HG03139 (cell line): Measurements from ENCODE around the gene MOB3A.

ENCODE experiments used
- ATAC-seq: cut with Tn5 transposase; IDR thresholded peaks from one replicate; pipeline ENCODE4 v1.9.1; 2021; ENCODE audit not compliant: unreplicated experiment

MOB3A gene

GRCh38 chr19:2083174-2083854, 12.8 kb downstream of the MOB3A start:
- no peak for ATAC-seq

GRCh38 chr19:2081873-2082810, 14.0 kb downstream of the MOB3A start:
- no peak for ATAC-seq

DNA sequence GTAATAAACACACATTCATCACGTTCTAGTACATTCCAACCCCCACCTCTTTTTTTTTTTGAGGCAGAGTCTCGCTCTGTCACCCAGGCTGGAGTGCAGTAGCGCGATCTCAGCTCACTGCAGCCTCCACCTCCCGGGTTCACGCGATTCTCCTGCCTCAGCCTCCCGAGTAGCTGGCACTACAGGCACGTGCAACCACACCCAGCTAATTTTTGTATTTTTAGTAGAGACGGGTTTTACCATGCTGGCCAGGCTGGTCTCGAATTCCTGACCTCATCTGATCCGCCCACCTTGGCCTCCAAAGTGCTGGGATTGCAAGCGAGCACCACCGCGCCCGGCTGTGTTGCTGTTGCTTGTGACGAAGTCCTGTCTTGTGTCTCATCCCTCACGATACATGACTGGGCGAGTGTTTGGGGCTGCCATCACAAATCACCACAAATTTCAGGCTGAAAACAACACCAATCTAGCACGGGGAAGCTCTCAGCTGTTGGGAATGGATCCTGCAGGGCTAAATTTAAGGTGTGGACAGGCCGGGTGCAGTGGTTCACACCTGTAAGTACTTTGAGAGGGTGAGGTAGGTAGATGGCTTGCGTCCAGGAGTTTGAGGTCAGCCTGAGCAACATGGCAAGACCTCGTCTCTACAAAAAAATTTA, 15.7 kb downstream of the MOB3A start:
- no peak for ATAC-seq

DNA sequence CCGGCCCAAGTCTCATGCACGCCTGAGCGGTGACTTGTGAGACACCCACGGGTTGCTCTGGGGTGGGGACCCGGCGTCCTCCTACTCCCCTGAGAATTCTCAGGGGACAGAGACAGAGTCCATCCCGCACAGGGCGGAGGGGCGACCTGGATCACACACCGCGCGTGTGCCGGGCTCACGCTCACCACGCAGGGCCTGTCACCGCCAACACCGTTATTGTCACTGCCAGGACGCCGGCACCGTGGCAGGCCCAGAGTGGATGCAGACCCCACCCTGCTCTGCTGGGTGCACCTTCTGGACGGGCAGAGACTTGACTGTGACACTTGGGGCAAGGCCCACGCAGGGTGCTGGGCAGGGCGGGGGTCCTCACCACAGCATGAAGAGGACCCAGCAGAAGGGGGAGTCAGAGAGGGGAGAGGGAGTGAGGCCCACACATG, 16.2 kb downstream of the MOB3A start:
- ATAC-seq: no peak

- no peak for ATAC-seq
Observed at GRCh38 chr19:2079076-2079864, 16.9 kb downstream of the MOB3A start.

DNA sequence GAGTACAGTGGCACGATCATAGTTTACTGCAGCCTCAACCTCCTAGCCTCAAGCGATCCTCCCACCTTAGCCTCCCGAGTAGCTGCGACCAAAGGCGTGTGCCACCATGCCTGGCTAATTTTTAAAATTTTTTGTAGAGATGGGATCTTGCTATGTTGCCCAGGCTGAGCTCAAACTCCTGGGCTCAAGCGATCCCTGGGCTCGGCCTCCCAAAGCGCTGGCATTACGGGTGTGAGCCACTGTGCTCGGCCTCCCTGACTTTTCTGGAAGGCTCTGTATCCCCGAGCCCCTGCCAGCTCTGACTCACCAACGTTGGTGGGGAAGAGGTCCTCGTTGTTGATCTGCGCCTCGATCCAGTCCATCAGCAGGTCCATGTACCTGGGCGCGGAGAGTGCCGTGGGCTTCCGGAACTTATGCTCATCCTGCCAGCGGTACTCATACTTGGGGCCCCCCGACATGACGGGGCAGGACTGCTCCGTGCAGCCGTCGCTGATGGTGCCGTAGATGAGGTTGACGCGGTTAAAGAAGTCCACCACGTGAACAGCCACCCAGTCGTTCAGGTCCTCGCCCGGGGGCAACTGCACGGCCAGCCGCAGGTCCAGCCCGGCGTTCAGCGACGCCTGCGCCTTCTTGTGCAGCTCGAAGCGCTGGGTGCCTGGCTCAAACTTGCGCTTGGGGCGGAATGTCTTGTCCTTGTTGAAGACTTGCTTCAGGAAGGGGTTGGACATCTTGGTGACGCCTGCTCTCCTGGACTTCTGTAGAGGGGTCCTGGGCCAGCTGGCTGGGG, 18.1 kb downstream of the MOB3A start:
- ATAC-seq: no peak

DNA sequence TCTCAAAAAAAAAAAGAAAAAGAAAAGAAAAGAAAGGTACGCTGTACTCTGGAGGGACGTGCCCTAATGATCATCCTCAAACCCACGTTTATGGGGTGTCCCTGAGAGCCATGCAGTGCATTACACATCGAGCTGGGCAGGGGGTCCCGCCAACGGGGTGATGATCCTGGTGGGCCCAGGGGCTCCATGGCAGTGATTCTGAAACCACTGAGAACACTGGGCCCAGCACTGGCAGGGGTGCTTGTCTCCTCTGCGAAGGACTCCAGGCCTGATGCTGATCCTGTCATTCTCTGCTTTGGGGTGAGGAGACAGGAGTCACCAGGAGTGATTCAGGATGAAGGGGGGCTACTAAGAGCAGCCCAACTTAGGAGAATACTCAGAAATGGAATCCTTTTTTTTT, 18.7 kb downstream of the MOB3A start:
- no peak for ATAC-seq

GRCh38 chr19:2076526-2076944, 19.6 kb downstream of the MOB3A start:
- ATAC-seq: no peak

DNA sequence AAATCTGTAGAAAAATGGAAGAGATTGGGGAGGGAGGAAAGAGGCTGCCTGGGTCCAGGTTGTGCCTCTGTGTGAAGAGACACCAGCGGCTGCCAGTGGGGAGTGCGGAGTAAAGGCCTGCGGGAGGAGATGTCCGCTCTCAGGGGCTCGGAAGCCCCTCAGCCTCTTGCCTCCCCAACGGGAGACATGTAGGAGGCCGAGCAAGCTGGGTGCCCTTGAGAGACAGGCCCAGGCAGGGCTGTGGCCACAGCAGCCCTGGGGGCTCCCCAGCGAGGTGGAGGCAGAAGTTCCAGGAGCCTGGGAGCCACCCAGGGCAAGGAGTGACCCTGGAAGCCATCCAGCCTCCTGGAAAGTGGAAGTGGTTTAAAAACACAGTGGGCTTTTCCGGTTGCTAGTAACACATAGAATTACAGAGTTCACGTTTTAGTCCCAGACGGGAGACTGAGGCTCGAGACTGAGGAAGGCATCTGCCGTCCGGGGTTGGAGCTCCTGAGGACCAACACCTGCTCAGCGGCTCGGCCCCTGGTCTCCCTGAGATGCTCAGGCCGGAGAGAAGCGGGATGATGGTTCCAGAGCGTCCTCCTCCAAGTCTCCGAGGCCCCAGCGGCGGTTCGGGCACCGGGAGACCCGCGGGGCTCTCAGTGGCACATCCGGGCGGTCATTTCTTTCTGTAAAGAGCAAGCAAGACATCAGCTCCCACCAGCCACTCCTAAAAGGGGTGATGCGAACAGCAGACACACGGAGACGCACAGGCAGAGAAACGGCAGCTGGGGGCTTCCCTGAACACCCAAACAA, 23.2 kb downstream of the MOB3A start:
- no peak for ATAC-seq

GRCh38 chr19:2070986-2071673, 25.0 kb downstream of the MOB3A start:
- no peak for ATAC-seq

- ATAC-seq: no peak
Observed at GRCh38 chr19:2070436-2070827, 25.7 kb downstream of the MOB3A start.

GRCh38 chr19:2064788-2065524, 31.2 kb downstream of the MOB3A start:
- no peak for ATAC-seq

DNA sequence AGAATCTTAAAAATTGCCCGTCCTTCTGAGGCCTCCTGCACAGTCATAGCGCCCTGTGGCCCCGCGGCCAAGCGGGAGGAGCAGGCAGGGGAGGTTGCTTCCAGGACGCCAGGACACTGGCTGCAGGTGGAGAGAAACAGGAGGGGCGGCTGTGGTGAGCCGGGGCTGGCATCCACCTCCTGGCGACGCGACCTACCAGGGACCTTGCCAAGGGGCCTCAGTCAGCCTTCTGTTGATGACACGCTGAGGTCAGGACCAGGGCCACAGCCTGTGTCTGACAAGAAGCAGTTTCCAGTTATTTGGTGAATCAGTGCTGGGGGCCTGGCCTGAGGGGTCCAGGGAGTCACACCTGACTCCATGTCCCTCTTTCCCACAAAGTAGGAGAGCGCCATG, 31.7 kb downstream of the MOB3A start:
- ATAC-seq: no peak

GRCh38 chr19:2063824-2064223, 32.3 kb downstream of the MOB3A start:
- no peak for ATAC-seq

DNA sequence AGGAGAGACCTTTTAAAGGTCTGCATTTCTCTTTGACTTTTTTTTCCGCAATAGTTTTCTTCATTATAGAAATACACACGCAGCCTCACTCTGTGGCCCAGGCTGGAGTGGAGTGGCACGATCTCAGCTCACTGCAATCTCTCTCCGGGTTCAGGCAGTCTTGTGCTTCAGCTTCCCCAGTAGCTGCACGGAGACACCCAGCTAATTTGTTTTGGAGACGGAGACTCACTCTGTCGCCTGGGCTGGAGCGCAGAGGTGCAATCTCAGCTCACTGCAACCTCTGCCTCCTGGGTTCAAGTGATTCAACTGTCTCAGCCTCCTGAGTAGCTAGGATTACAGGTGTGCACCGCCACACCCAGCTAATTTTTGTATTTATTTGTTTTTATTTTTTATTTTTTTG, 33.4 kb downstream of the MOB3A start:
- no peak for ATAC-seq

GRCh38 chr19:2062389-2062729, 33.8 kb downstream of the MOB3A start:
- ATAC-seq: no peak

- peak; percentile 80 for ATAC-seq
Observed at GRCh38 chr19:2061495-2062388, 34.4 kb downstream of the MOB3A start.
